GM12864 (cell line): ENCODE measurements around the gene SNX21.
"Not testable (repeated sequence)": the region's sequence is repeated elsewhere in the genome, so short reads cannot be mapped to it uniquely, and the experiment has no call there.

ENCODE experiments used
- DNase-seq: peaks from one replicate; pipeline ENCODE4 v3.0.0-alpha.2; 2011; ENCODE audit warnings: low read depth
- H3K4me3 ChIP-seq: 2 replicates; pipeline ENCODE4 v1.5.1; 2011; ENCODE audit warnings: mild to moderate bottlenecking, low read depth, low read length, control low read depth
- TF ChIP-seq, protein P1 (sequence below): IDR thresholded peaks from 2 replicates; pipeline ENCODE4 v1.5.1; 2011; ENCODE audit warnings: low read depth, mild to moderate bottlenecking, moderate library complexity, low read length, control low read depth, inconsistent platforms; ENCODE audit errors: missing control alignments

SNX21 gene, protein sequence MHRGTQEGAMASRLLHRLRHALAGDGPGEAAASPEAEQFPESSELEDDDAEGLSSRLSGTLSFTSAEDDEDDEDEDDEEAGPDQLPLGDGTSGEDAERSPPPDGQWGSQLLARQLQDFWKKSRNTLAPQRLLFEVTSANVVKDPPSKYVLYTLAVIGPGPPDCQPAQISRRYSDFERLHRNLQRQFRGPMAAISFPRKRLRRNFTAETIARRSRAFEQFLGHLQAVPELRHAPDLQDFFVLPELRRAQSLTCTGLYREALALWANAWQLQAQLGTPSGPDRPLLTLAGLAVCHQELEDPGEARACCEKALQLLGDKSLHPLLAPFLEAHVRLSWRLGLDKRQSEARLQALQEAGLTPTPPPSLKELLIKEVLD

DNA sequence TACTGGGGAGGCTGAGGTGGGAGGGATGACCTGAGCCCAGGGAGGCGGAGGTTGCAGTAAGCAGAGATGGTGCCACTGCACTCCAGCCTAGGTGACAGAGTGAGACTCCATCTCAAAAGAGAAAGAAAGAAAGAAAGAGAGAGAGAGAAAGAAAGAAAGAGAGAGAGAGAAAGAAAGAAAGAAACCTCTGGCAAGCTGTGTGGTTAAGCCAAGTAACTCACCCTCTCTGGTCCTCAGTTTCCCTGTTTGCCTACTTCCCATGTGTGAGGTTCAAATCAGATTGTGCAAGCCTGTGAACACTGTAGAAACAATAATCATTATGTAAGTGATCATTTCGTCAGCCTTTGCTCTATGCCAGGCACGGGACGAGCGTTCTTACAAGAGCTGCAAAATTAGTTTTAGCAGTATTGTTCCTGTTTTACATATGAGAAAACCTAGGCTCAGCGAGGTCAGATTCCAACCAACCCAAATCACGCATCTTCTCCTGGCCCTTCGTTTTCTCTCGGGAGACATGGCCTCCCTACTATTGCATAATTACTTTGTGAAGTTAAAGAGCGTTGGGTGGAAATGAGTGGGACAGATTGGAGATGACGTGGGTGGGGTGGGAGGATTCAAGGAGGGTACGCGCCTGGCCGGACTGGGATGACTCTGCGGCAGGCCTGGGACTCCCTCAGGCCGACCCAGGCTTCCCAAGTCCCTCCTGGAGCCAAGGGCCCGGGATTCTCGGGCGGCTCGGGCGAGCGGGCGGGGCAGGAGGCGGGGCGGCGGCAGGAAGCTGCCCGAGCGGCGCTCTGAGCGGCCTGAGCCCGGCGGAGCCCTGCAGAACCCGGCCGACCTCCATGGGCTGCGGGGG is at the start of gene SNX21:
Gene SNX21 (plus strand): TSS at position 770 of the 853 bp plus-strand sequence. CDS start 121 bp downstream, outside the sequence.
- no peak for DNase-seq
- peak within 1 kb of the TSS; percentile 61 for H3K4me3 ChIP-seq
- TF ChIP-seq, protein P1, sequence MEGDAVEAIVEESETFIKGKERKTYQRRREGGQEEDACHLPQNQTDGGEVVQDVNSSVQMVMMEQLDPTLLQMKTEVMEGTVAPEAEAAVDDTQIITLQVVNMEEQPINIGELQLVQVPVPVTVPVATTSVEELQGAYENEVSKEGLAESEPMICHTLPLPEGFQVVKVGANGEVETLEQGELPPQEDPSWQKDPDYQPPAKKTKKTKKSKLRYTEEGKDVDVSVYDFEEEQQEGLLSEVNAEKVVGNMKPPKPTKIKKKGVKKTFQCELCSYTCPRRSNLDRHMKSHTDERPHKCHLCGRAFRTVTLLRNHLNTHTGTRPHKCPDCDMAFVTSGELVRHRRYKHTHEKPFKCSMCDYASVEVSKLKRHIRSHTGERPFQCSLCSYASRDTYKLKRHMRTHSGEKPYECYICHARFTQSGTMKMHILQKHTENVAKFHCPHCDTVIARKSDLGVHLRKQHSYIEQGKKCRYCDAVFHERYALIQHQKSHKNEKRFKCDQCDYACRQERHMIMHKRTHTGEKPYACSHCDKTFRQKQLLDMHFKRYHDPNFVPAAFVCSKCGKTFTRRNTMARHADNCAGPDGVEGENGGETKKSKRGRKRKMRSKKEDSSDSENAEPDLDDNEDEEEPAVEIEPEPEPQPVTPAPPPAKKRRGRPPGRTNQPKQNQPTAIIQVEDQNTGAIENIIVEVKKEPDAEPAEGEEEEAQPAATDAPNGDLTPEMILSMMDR: no peak

DNA sequence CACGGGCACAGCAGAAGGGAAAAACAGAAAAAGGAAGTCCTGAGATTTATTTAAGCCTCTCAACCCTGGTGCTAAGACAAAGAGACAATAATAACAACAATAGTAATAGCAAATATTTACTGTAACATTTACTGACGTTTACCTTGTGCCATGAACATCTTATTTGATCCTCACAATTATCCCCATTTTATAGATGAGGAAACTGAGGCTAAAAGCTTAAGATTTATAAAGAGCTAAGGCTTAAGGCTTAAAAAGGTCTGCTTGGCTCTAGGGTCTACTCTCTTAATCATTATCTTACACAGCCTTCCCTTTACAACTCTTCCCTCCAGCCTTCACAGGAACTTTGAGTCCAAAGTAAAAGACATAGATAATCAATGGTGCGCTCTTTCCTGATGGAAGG is 45.2 kb upstream of the SNX21 start:
- DNase-seq: no peak
- TF ChIP-seq, protein P1: no peak
- H3K4me3 ChIP-seq: no peak overlapping the region

DNA sequence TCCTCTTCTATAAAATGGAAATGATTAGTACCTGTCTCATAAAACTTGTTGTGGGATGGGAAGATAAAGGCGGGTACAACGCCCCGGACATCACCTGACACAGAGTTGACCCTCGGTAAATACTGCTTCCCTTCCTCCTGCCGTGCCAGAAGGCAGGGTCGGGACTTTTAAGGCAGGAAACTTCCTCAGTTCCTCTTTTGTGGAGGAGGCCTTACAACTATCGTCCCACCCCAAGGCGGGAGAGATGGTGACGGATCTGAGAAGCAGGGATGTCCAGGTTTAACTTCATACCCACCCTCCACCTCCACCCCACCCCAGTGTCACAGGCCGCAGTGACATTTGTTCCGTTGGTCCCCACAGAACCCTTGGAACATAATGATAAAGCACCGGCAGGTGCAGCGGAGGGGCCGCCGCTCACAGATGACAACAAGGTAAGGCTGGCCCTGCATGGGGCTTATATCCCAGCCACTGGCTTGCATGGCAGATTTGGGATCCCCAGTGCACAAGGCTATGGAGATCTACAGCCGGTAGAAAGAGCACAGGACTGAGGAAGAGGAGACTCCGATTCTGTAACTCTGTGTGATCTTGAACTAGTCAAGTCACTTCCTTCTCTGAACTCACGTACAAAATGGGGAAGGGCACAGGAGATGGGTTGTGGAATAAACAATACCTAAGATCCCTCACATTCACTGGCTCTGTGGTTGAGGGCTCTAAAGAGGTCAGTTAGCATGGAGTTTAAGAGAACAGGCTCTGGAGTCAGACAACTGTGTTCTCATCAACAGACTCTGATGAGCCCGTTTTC is 41.1 kb upstream of the SNX21 start:
- DNase-seq: no peak
- TF ChIP-seq, protein P1: no peak

DNA sequence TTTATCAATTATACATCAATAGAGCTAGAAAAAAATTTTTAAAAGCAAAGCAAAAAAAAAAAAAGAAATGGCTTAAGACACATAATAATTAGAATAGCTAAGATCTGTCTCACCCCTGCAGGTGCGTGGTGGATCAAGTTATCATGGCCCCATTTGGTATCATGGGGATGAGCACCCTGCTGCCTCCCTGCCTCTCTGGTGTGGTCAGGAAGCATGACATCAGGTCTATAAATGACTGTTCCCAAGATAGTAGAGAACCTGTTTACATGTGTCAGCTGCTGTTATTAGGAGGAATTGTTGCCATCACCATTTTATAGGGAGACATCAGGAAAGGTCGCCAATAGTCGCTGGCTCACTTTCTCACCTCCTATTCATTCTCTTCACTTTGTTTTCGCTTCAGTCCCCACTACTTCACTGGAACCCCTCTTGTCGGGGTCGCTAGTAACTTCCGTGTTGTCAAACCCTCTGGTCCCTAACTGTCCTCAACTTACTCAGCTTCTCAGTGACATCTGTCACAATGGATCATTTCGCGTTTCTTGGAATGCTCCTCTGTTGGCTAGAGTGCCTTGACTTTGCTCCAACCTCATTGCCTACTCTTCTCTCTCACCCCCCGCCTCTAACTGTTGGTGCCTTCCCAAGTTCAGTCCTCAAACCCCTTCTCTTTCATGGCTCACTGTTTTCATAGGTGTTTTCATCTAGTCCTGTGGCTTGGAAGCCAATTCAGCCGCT is 37.1 kb upstream of the SNX21 start:
- TF ChIP-seq, protein P1: no peak
- no peak overlapping the region for H3K4me3 ChIP-seq
- DNase-seq: no peak

More for the DNA sequence above, 41.1 kb upstream of the SNX21 start:
- H3K4me3 ChIP-seq: peak overlapping the region; percentile 96

DNA sequence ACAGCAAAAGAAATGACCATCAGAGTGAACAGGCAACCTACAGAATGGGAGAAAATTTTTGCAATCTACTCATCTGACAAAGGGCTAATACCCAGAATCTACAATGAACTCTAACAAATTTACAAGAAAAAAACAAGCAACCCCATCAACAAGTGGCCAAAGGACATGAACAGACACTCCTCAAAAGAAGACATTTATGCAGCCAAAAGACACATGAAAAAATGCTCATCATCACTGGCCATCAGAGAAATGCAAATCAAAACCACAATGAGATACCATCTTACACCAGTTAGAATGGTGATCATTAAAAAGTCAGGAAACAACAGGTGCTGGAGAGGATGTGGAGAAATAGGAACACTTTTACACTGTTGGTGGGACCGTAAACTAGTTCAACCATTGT is 36.1 kb upstream of the SNX21 start:
- H3K4me3 ChIP-seq, DNase-seq: not testable (repeated sequence)

DNA sequence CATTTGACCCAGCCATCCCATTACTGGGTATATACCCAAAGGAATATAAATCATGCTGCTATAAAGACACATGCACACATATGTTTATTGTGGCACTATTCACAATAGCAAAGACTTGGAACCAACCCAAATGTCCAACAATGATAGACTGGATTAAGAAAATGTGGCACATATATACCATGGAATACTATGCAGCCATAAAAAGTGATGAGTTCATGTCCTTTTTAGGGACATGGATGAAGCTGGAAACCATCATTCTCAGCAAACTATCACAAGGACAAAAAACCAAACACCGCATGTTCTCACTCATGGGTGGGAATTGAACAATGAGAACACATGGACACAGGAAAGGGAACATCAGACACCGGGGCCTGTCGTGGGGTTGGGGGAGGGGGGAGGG is 35.6 kb upstream of the SNX21 start:
- DNase-seq: not testable (repeated sequence)

DNA sequence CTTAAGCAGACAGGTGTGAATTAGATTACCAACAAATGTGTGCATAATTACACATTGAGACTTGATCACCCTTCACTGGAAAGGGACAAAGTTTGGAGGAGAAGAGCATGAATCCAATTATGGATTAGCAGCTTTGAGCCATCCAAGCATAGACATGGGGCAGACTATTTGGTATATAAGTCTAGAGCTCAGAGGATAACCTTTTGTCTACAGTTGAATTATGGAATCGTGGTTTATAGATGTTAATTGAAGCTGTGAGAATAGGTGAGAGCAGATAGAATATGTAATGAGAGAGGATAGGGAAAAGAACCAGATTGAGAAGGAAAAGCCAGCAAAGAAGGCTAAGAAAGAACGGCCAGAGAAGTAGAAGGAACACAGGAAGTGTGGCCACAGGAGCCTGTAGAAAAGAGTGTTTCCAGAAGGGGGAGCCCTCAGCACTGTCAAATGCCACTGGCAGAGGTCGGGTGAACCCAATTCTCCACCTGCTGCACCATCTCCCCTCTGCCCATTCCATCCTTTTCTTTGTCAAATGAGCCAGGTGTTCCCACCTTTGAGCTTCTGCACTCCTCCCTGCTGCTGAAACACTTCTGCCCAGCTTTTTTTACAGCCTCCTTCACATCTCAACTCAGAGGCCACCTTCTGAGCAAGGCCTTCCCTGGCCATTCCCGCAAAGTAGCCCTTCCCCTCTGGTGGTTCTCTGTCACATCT is 34.5 kb upstream of the SNX21 start:
- H3K4me3 ChIP-seq: no peak overlapping the region
- TF ChIP-seq, protein P1: peak; percentile 90
- no peak for DNase-seq

More for the DNA sequence above, 35.6 kb upstream of the SNX21 start:
- not testable (repeated sequence) for H3K4me3 ChIP-seq
